ENCODE results near the gene CARD6. TPM values are rescaled to one million over a fixed set of nuclear protein-coding genes. Genes with fewer than 3 reads are reported as not detected.

Gene CARD6
- total and polyA plus RNA-seq, 12 donors: 2.7 to 9.1 (median 5.2) TPM

DNA sequence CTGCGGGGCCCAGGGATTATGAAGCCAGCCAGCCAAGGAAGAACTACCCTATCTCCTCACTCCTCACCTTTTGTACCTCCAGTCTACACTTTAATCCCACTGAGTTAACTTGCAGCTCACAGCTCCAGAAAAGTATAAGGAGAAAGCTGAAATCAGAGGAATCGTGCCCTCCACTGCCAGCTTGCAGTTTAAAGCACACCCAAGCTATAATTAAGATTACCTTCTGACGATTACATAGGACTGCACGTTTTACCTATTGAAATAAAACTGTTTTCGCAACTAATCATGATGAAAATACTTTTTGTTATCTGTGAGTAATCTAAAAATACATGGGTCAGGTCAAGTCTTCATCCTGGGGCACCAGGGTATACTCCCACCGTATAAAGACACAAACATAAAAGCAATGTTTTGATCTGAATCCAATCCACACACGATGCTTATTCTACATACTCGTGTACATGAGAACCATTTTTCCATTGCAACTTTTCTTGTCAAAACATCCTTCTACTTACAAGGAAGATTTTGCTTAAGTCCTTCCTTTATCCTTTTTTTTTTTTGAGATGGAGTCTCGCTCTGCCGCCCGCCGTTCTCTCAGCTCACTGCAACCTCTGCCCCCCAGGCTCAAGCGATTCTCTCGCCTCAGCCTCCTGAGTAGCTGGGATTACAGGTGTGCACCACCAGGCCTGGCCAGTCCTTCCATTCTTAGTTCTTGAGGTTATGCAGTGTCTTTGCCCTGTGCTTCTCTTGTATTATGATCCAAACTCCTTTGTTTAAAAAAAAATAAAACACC, 13.8 kb upstream of the CARD6 start:
- Histone ChIP-seq H3K4me1 (peaks cover 0 to 8% (median 0%) of the 10 kb centered on the region in 9 donors), H3K27me3 (no peaks in the 10 kb centered on the region), H3K27ac (no peak overlapping the region), H3K4me3 (no peak overlapping the region), H3K9me3 (no peaks in the 10 kb centered on the region), H3K36me3 (peaks cover 0 to 77% (median 45%) of the 10 kb centered on the region in 9 donors)
- 88 to 91% methylated on average over 14 of the region's 14 CpGs for WGBS, 2 donors
- no peak for ATAC-seq
- intact Hi-C loops (cut with DNase I): no loop called here
- TF ChIP-seq, protein P1, sequence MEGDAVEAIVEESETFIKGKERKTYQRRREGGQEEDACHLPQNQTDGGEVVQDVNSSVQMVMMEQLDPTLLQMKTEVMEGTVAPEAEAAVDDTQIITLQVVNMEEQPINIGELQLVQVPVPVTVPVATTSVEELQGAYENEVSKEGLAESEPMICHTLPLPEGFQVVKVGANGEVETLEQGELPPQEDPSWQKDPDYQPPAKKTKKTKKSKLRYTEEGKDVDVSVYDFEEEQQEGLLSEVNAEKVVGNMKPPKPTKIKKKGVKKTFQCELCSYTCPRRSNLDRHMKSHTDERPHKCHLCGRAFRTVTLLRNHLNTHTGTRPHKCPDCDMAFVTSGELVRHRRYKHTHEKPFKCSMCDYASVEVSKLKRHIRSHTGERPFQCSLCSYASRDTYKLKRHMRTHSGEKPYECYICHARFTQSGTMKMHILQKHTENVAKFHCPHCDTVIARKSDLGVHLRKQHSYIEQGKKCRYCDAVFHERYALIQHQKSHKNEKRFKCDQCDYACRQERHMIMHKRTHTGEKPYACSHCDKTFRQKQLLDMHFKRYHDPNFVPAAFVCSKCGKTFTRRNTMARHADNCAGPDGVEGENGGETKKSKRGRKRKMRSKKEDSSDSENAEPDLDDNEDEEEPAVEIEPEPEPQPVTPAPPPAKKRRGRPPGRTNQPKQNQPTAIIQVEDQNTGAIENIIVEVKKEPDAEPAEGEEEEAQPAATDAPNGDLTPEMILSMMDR (IDR thresholded peaks at IDR 0.05): no peak
- DNase-seq: no peak

DNA sequence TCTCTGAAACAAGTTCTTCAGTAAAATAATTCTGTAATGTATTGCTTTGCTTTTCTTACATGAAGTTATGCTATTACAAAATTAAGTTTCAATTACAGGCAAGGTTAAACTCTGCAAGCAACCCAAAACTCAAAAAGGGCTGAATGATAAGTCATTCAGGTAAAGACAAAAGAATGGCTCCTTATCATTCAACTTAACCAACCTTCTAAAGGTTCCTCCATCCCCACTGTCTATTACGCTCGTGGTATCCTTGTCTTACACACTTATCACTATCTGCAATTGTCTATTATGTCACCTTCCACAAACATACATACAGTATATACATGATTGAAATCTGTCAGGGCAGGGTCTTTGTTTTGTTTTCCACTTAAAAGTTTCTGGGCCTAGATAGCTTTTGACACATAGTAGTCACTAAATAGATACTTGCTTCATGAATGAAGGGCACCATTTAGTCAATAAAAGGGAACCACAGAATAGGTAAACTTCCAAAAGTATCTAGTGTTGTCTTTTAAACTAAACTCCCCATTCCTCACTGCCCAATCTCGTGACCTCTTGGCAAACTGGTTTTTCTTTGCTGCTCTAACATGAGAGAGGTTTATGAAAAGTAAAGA, 13.0 kb upstream of the CARD6 start:
- no peak overlapping the region for H3K4me3 ChIP-seq
- intact Hi-C loops (cut with DNase I): no loop called here
- no peaks in the 10 kb centered on the region for H3K27me3 ChIP-seq
- H3K27ac ChIP-seq: no peak overlapping the region
- WGBS, 2 donors: 83 to 86% methylated on average over 3 of the region's 3 CpGs
- TF ChIP-seq, protein P1 (IDR thresholded peaks at IDR 0.05): no peak
- peaks cover 0 to 16% (median 5%) of the 10 kb centered on the region in 9 donors for H3K4me1 ChIP-seq
- no peak for ATAC-seq
- peaks cover 0 to 85% (median 45%) of the 10 kb centered on the region in 9 donors for H3K36me3 ChIP-seq
- no peak for DNase-seq
- no peaks in the 10 kb centered on the region for H3K9me3 ChIP-seq

DNA sequence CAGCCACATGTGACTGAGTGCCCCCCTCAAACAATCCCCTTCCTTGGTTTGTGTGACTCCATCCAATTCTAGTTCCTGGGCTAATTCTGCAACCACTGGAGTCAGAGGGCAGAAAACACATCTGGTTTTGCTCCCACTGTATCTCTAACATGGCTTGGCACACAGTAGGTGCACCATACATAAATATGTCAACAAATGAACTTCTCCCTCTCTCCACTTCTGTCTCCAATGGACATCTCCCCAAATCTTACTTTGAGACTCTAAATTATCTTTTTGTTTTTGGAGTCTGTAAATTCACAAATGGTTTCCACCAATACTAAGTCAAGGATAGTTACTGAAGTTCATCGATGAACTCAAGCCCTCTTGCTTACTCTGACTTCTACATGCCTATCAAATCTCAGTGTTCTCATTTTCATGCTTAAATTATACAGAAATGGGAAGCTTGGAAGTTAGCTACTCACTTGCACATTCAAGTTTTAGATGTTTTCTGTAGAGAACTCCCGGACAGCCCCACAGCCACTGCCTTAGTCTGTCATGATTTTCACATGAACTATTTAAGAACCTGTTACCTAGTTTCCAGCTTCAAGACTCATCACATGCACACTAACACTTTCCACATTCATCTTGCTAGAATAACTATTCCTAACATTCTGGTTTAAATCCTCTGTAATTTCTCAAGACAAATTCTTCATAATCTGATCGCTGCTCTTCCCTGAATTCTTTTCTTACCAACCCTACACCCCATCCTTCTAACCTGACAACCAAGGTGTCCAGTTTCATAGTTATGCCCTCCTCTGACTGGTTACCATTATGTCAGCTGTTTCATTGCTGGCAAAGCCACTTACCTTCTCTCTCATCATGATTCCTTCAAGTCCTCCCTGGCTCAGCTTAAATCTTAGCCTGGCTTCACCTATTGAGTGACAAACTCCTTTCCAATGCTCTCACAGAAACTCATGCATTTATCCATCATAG, 12.2 kb upstream of the CARD6 start:
- TF ChIP-seq, protein P1 (IDR thresholded peaks at IDR 0.05): no peak
- Histone ChIP-seq H3K4me1 (peaks cover 0 to 24% (median 11%) of the 10 kb centered on the region in 9 donors), H3K9me3 (no peaks in the 10 kb centered on the region), H3K27ac (no peak overlapping the region), H3K27me3 (no peaks in the 10 kb centered on the region), H3K4me3 (no peak overlapping the region), H3K36me3 (peaks cover 0 to 93% (median 45%) of the 10 kb centered on the region in 9 donors)
- no peak for ATAC-seq
- intact Hi-C loops (cut with DNase I): no loop called here
- no peak for DNase-seq
- WGBS, 2 donors: 95 to 96% methylated on average over 3 of the region's 3 CpGs
